GM19324 (cell line): ENCODE results near the gene F2R.

ENCODE experiments used
- ATAC-seq: cut with Tn5 transposase; IDR thresholded peaks from one replicate; pipeline ENCODE4 v1.9.1; 2021; ENCODE audit warnings: mild to moderate bottlenecking, moderate library complexity; ENCODE audit not compliant: unreplicated experiment, low FRiP score

The F2R gene

GRCh38 chr5:76690037-76690679, 25.8 kb upstream of the F2R start:
- no peak for ATAC-seq

DNA sequence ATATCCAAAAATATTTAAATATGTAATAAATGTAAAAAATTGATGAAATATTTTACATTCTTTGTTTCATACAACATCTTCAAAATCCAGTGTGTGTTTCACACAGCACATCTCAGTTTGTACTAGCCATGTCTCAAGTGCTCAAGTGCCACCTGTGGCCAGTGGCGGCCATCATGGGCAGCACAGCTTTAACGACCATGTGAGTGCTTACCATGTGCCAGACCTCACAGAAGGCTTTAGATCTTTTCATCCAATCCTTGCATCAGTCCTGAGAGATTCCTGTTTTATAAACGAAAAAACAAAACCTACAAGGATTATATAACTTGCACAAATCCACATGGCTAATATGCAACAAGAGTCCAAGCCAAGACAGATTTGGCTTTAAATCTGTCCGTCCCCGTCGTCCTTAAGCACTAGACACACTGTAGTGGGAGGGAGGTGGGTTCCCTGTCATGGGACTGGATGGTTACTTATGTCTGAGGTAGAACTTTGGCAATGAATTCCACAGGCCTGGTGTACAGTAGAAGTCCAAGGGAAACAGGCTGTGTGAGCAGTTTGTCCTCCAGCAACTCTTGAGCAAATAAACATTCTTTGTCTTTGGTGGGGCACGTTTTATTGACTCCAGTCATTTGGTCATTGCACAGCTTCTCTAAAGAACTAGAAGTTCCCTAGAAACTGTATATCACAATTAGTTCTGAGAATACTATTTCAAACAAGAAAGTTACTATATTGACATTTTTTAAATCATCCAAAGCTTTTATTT, 25.0 kb upstream of the F2R start:
- no peak for ATAC-seq

GRCh38 chr5:76691467-76692273, 24.3 kb upstream of the F2R start:
- ATAC-seq = no peak

DNA sequence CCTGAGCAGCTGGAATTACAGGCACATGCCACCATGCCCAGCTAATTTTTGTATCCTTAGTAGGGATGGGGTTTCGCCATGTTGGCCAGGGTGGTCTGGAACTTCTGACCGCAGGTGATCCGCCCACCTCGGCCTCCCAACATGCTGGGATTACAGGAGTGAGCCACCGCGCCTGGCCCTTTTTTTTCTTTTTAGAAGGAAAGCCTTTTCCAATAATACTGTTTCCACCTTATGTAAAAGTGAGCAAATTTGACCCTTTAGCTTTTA, 23.7 kb upstream of the F2R start:
- no peak for ATAC-seq

DNA sequence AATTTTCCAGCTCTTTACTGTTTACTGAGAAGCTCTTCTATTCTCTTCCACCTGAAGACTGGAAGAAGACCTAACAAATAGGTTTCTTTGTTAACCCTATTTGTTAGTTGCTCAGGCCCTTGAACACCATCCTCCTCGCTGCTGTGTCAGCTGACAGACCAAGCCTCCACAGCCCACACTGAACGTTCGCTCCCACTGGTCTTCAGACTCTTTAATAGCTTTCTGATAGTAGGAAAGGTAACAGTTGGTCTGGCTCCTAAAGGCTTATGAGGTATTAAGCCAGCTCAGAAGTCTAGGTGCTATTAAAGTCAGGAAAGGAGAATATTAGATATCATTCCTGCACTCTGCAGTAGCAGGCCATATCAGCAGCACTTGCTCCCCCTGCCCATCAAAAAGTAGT, 23.3 kb upstream of the F2R start:
- no peak for ATAC-seq

DNA sequence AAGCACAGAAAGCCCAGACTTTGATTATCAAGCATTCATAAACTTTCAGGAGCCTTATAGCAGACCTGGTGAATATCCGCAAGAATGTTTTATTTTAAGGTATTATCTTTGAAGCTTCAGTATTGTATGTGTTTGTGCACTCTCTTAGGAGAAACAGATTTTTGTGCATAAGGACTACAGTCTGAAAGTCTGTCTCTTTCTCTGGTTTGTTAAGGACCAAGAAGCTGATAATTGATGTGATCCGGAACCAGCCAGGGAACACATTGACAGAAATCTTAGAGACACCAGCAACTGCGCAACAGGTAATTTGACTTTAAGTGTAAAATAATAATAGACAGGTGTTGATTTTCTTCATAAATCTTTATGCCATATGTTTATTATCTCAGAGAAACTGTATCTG, 22.8 kb upstream of the F2R start:
- no peak for ATAC-seq

DNA sequence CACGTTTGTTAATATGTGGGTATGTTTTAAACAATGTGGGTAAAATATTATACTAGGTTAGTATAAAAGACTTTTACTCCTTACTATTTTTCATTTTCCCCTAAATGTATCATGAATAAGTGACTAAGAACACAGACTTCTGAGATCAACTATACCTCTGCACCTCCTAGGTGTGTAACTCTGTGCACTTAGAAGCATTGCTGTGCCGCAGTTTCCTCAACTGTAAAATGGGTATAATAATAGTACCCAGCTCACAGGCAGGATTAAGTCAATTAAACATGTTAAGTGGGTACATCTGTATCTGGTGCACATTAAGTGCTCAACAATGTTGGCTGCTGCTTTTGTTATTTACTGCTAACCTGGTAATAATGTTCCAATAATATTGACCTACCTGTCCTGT, 21.6 kb upstream of the F2R start:
- ATAC-seq = no peak

GRCh38 chr5:76695346-76695745, 20.6 kb upstream of the F2R start:
- no peak for ATAC-seq

- ATAC-seq = no peak
These were observed 19.7 kb upstream of the F2R start for GRCh38 chr5:76696251-76696650.

DNA sequence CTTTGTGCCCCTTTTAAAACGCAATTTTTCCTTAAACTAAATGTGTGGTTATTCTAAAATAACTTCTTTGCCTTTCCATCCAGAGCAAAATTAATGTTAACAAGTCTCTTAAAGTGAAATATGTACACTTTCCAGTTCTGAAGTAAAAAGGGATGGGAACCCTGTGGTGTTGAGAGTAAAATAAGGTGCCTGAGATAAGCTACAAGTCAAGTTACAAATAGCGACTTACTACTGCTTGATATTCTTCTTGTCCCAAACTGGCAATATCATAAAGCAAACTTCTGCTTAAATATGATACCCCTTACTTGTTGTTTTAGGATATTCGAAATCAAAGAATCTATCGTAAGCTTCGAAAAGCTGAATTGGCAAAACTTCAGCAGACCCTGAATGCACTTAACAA, 18.3 kb upstream of the F2R start:
- no peak for ATAC-seq

DNA sequence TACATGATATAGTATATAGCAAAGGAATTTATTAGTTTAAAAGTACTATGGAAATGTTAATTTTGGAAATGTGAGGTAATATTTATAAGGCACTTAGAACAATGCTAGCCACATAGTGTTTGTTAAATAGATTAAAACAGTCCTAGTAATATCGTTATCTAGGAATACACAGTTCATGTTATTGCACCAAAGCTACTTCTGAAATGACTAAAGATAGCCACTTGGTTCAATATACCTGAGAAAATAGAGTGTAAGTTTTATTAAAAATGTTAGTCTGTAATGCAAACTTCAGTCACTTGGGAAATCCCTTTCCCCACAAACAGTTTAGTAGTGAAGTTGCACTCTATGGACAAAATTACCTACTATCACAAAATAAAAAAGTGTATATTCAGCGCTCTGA, 15.4 kb upstream of the F2R start:
- no peak for ATAC-seq

- ATAC-seq = no peak
These were observed 14.6 kb upstream of the F2R start for GRCh38 chr5:76701298-76701697.

DNA sequence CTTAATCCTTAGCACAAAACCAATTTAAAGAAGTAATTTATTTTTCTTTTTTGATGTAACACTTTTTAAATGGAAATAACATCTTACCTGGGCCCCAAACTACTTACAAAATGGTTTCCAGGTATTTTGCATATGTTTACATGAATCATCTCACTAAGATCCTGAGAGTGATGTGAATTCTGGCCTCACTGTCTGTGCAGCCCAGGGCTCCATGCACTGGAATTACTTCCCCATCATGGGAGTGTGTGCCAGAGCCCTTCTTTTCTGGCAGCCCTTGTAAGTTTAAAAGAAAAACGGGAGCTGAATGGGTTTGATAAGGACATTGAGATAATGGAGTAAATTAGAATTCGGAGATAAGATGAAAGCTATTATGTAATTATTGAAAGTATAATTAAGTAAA, 12.2 kb upstream of the F2R start:
- no peak for ATAC-seq

- no peak for ATAC-seq
These were observed 11.7 kb upstream of the F2R start for GRCh38 chr5:76704131-76704663.

DNA sequence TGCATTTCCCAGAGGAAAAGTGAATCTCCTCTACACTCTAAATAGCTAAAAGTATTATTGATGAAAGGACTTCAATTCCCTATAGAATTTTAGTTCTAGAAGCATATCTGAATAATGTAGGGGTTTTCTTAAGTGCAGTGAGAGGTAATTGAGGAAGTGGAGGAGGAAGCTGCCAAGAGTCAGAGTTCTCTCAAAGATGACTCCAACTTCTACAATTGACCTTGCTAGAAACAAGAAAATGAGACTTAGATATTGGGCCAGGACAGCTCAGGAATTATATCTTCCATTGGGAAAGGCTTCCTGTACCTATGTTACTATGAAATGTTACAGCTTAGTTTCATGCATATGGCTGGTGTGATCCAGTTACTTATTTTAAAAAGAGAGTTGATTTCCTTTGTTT, 10.4 kb upstream of the F2R start:
- ATAC-seq = no peak

DNA sequence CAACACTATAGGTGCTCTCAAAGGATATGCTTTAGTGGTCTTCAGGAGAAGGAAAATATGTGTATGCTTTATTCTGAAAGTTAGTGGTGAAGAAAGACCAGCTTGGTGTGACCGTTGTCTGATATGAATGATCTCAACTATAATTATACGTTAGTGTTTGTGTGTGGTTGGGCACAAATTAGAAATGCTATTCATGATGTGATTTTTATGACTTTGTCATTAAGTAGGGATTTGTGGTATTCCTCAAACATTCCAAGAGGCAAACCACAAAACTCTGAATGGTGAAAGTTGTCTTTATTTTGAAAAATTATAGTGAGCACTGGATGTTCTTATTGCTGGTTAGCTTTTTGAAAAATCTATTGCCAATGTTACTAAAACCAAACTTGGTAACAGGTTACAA, 6.2 kb upstream of the F2R start:
- no peak for ATAC-seq

- ATAC-seq = no peak
These were observed 4.9 kb upstream of the F2R start for GRCh38 chr5:76710991-76711390.

DNA sequence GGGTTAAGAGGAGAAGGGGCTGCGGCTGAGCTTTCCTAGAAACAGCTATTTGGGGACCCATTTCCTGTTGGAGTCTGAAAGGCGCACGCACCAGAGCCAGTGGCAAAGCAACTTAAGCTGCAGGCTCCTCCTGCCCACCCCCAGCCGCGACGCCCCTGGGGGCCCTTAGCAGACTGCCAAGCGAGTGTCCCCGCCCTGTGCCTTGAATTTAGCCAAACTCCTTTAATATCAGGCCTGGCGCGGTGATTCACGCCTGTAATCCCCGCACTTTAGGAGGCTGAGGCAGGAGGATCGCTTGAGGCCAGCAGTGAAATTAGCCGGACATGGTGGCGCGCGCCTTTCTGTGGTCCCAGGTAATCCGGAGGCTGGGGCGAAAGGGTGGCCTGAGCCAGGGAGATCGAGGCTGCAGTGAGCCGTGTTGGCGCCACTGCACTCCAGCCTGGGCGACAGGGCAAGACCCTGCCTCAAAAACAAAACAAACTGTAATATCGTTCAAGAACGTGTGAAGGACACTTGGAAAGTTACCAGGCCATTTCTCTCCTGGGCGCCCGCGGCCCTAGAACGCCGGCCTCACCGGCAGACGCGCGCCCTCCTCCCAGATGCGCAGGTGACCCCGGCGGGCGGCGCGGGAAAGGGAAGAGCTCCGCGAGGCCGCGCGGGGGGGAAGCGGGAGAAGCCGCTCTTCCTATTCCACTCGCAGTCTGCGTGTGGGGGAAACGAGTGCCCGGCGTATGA, 1.0 kb upstream of the F2R start:
- ATAC-seq = peak; percentile 4

DNA sequence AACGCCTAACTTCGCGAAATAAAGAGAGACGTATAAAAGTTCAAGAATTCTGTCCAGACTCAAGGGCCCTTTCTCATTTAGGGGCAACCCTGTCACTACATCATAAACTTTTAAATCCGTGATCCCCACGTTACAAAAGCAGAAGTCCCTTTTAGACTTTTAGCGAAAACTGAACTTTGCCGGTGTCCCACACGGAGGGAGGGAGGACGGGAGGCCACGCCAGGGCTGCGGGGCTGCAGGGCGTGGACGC, 515 bp upstream of the F2R start:
- ATAC-seq = no peak

GRCh38 chr5:76716456-76717157, 681 bp downstream of the F2R start:
- no peak for ATAC-seq
